HepG2 (cell line): ENCODE data around the gene RNU4-1.
"Not testable (repeated sequence)": the region's sequence is repeated elsewhere in the genome, so short reads cannot be mapped to it uniquely, and the experiment has no call there.

Source experiments
- BCLAF1 ChIP-seq: fragments of 450-650 bp; IDR thresholded peaks from 2 replicates; pipeline ENCODE4 v1.6.1; 2017; ENCODE audit warnings: mild to moderate bottlenecking
- CTCF ChIP-seq: sonication (generic); formaldehyde crosslinking; IDR thresholded peaks from 2 replicates; pipeline ENCODE4 v1.5.0; 2020; ENCODE audit warnings: mild to moderate bottlenecking, missing genetic modification reagents, moderate library complexity
- HDAC1 ChIP-seq: sonication (generic); formaldehyde crosslinking; IDR thresholded peaks from 2 replicates; pipeline ENCODE4 v1.5.1; 2020; ENCODE audit warnings: mild to moderate bottlenecking, missing genetic modification reagents
- THRA ChIP-seq: sonication (generic); formaldehyde crosslinking; IDR thresholded peaks from 2 replicates; pipeline ENCODE4 v1.4.0; 2020; ENCODE audit warnings: missing genetic modification reagents, borderline replicate concordance
- ZNF556 ChIP-seq: sonication (generic); formaldehyde crosslinking; IDR thresholded peaks from 2 replicates; pipeline ENCODE4 v1.4.0; 2020; ENCODE audit warnings: mild to moderate bottlenecking, missing genetic modification reagents, borderline replicate concordance

- not testable (repeated sequence) for TF ChIP-seq THRA (CRISPR knock-in tag); HDAC1 (CRISPR knock-in tag); BCLAF1; CTCF (CRISPR knock-in tag); ZNF556 (CRISPR knock-in tag)
Measured at GRCh38 chr12:120253313-120253712, 39.7 kb downstream of the RNU4-1 start.
